H1 (cell line): ENCODE data around the gene STH. TPM values are rescaled to one million over a fixed set of nuclear protein-coding genes. Genes with fewer than 3 reads are reported as not detected.

Experiments used
- CTCF ChIA-PET: fragments of 300-600 bp; sonication (Branson Sonifier 250); formaldehyde crosslinking; loops from one replicate; lab custom pipeline; 2021; ENCODE audit not compliant: partially characterized antibody; lab: Charles Lee
- POLR2A ChIA-PET: fragments of 300-600 bp; sonication (Branson Sonifier 250); formaldehyde crosslinking; loops from one replicate; lab custom pipeline; 2021; ENCODE audit warnings: inconsistent platforms; ENCODE audit not compliant: partially characterized antibody; lab: Charles Lee
- DNase-seq, 2 experiments: peaks; one replicate each; pipeline versions ENCODE4 v3.0.0 to v3.0.0-alpha.2; 2010 to 2022; ENCODE audit warnings: low spot score in 2 of 2, low read depth in 1 of 2, mixed read lengths in 1 of 2
- FAIRE-seq: peaks from 2 replicates; lab custom pipeline; 2011; peaks lifted over from hg19 to GRCh38; lab: Jason Lieb, UNC
- H2AFZ ChIP-seq: 2 replicates; pipeline ENCODE4 v1.8.1; 2012; ENCODE audit warnings: low read length, inconsistent platforms
- H2AK5ac ChIP-seq: 2 replicates; pipeline ENCODE4 v1.6.1; 2013; ENCODE audit warnings: low read depth, low read length
- H2BK120ac ChIP-seq: replicated peaks from 2 replicates; pipeline ENCODE3; 2013; ENCODE audit warnings: low read depth, low read length, inconsistent platforms
- H2BK12ac ChIP-seq: 2 replicates; pipeline ENCODE4 v1.6.1; 2013; ENCODE audit warnings: low read depth, low read length
- H2BK15ac ChIP-seq: 2 replicates; pipeline ENCODE4 v1.6.1; 2013; ENCODE audit warnings: low read length
- H2BK20ac ChIP-seq: 2 replicates; pipeline ENCODE4 v1.6.1; 2013; ENCODE audit warnings: low read length
- H2BK5ac ChIP-seq: 2 replicates; pipeline ENCODE4 v1.6.1; 2013; ENCODE audit warnings: low read depth, low read length
- H3K14ac ChIP-seq: 2 replicates; pipeline ENCODE4 v1.6.1; 2013; ENCODE audit warnings: inconsistent platforms; ENCODE audit not compliant: insufficient read length
- H3K18ac ChIP-seq: 2 replicates; pipeline ENCODE4 v1.6.1; 2013; ENCODE audit warnings: low read length; ENCODE audit errors: extremely low read depth
- H3K23ac ChIP-seq: 2 replicates; pipeline ENCODE4 v1.6.1; 2013; ENCODE audit warnings: inconsistent platforms; ENCODE audit not compliant: insufficient read length
- H3K23me2 ChIP-seq: 2 replicates; pipeline ENCODE4 v1.6.1; 2013; ENCODE audit warnings: low read depth, low read length
- H3K27ac ChIP-seq: 2 replicates; pipeline ENCODE4 v1.6.1; 2011; ENCODE audit warnings: low read depth, low read length, inconsistent platforms
- H3K27me3 ChIP-seq, 4 experiments: replicated peaks in 1 of 4; 1 replicate in 1 of 4; 2 replicates in 3 of 4; pipeline versions ENCODE4 v1.6.1 to v1.8.1; 2011 to 2013; ENCODE audit warnings: low read length in 3 of 4, mild to moderate bottlenecking in 3 of 4, inconsistent platforms in 2 of 4, mixed read lengths in 2 of 4, moderate library complexity in 1 of 4; ENCODE audit not compliant: control insufficient read depth in 3 of 4, insufficient read depth in 3 of 4; ENCODE audit errors: extremely low read depth in 1 of 4
- H3K36me3 ChIP-seq, 4 experiments: 2 replicates each; pipeline versions ENCODE4 v1.6.1 to v1.8.1; 2011 to 2013; ENCODE audit warnings: mild to moderate bottlenecking in 4 of 4, low read length in 3 of 4, moderate library complexity in 2 of 4, control low read depth in 1 of 4, inconsistent platforms in 1 of 4; ENCODE audit not compliant: insufficient read depth in 4 of 4, control insufficient read depth in 2 of 4
- H3K4ac ChIP-seq: replicated peaks from 2 replicates; pipeline ENCODE3; 2013; ENCODE audit warnings: low read length, low read depth, mixed read lengths, inconsistent platforms; ENCODE audit not compliant: insufficient read length
- H3K4me1 ChIP-seq, 4 experiments: replicated peaks in 1 of 4; 1 replicate in 1 of 4; 2 replicates in 3 of 4; pipeline versions ENCODE4 v1.6.1 to v1.8.1; 2011 to 2013; ENCODE audit warnings: low read length in 3 of 4, inconsistent platforms in 2 of 4, mixed read lengths in 1 of 4; ENCODE audit not compliant: insufficient read depth in 4 of 4, control insufficient read depth in 3 of 4
- H3K4me2 ChIP-seq, 2 experiments: 2 replicates each; pipeline versions ENCODE4 v1.6.1 to v1.8.1; 2011 to 2013; ENCODE audit warnings: low read depth in 2 of 2, low read length in 2 of 2, control low read depth in 1 of 2, inconsistent platforms in 1 of 2, mild to moderate bottlenecking in 1 of 2; ENCODE audit not compliant: insufficient read depth in 1 of 2
- H3K4me3 ChIP-seq, 4 experiments: fragments of 200-600, 300-600 bp in 1 of 4; sonication (generic), shearing (Covaris generic), sonication (Bioruptor Twin) in 1 of 4; 2 replicates each; pipeline versions ENCODE4 v1.5.1 to v1.8.1; 2011 to 2016; ENCODE audit warnings: low read length in 4 of 4, low read depth in 3 of 4, control low read depth in 2 of 4, inconsistent platforms in 2 of 4, mild to moderate bottlenecking in 2 of 4, mixed read lengths in 1 of 4, moderate library complexity in 1 of 4; ENCODE audit not compliant: insufficient read depth in 2 of 4; ENCODE audit errors: extremely low read depth in 1 of 4
- H3K56ac ChIP-seq: replicated peaks from 2 replicates; pipeline ENCODE3; 2013; ENCODE audit warnings: low read depth, mild to moderate bottlenecking, mixed read lengths, low read length, inconsistent platforms; ENCODE audit not compliant: insufficient read length
- H3K79me1 ChIP-seq: 2 replicates; pipeline ENCODE4 v1.6.1; 2013; ENCODE audit warnings: low read depth, low read length, control low read depth
- H3K79me2 ChIP-seq, 2 experiments: 2 replicates each; pipeline versions ENCODE4 v1.6.1 to v1.8.1; 2012 to 2013; ENCODE audit warnings: low read length in 2 of 2, mild to moderate bottlenecking in 2 of 2, inconsistent platforms in 1 of 2; ENCODE audit not compliant: insufficient read depth in 2 of 2, control insufficient read depth in 1 of 2
- H3K9ac ChIP-seq, 4 experiments: replicated peaks in 1 of 4; 1 replicate in 1 of 4; 2 replicates in 3 of 4; pipeline versions ENCODE4 v1.6.1 to v1.8.1; 2011 to 2013; ENCODE audit warnings: low read depth in 3 of 4, low read length in 3 of 4, control low read depth in 2 of 4, mild to moderate bottlenecking in 2 of 4, moderate library complexity in 2 of 4, inconsistent platforms in 1 of 4; ENCODE audit errors: extremely low read depth in 1 of 4
- H3K9me3 ChIP-seq, 2 experiments: 2 replicates each; pipeline versions ENCODE4 v1.6.1 to v1.8.1; 2012 to 2013; ENCODE audit warnings: mild to moderate bottlenecking in 2 of 2, moderate library complexity in 2 of 2, control low read depth in 1 of 2, inconsistent platforms in 1 of 2, low read depth in 1 of 2, low read length in 1 of 2, mixed read lengths in 1 of 2; ENCODE audit not compliant: insufficient read depth in 2 of 2
- H4K20me1 ChIP-seq, 2 experiments: replicated peaks in 1 of 2; 2 replicates each; pipeline versions ENCODE3 to v1.8.1; 2011 to 2013; ENCODE audit warnings: inconsistent platforms in 2 of 2, low read length in 2 of 2, mild to moderate bottlenecking in 1 of 2; ENCODE audit not compliant: insufficient read depth in 2 of 2, control insufficient read depth in 1 of 2
- H4K5ac ChIP-seq: 2 replicates; pipeline ENCODE4 v1.6.1; 2013; ENCODE audit warnings: low read length, low read depth, mixed read lengths, inconsistent platforms; ENCODE audit not compliant: insufficient read length
- H4K8ac ChIP-seq: 2 replicates; pipeline ENCODE4 v1.8.0; 2013; ENCODE audit warnings: mild to moderate bottlenecking, moderate library complexity, low read length, inconsistent platforms; ENCODE audit not compliant: insufficient read depth; ENCODE audit errors: extremely low read depth
- H4K91ac ChIP-seq: replicated peaks from 2 replicates; pipeline ENCODE3; 2013; ENCODE audit warnings: low read length, mixed read lengths, inconsistent platforms; ENCODE audit not compliant: insufficient read length
- EZH2 ChIP-seq: fragments of 200-600 bp; sonication (generic); IDR thresholded peaks from 2 replicates; pipeline ENCODE4 v1.7.1; 2012; ENCODE audit warnings: low read depth, mild to moderate bottlenecking, moderate library complexity, low read length, inconsistent platforms; ENCODE audit not compliant: severe bottlenecking
- NANOG ChIP-seq: IDR thresholded peaks from 2 replicates; pipeline ENCODE4 v1.6.1; 2011; ENCODE audit warnings: low read length, low read depth, mild to moderate bottlenecking, inconsistent platforms; ENCODE audit not compliant: insufficient read depth, poor library complexity, severe bottlenecking
- SAP30 ChIP-seq: fragments of 300-600 bp; sonication (generic); IDR thresholded peaks from 2 replicates; pipeline ENCODE4 v1.7.1; 2012; ENCODE audit warnings: low read length, moderate library complexity, mild to moderate bottlenecking, inconsistent platforms; ENCODE audit not compliant: insufficient read depth, insufficient replicate concordance
- TBP ChIP-seq: IDR thresholded peaks from 2 replicates; pipeline ENCODE4 v1.6.1; 2011; ENCODE audit warnings: low read depth, low read length, improper control_type of control experiment
- WGBS, 2 experiments: shearing (Covaris generic) in 1 of 2; methylation state at CpG; one replicate each; pipeline versions ENCODE4 v1.1.6 to v1.1.7; 2013 to 2015; ENCODE audit warnings: low lambda C conversion rate in 2 of 2, mixed read lengths in 2 of 2, inconsistent platforms in 1 of 2, low coverage in 1 of 2, missing lambda C conversion rate in 1 of 2; ENCODE audit not compliant: insufficient replicate concordance in 2 of 2, insufficient coverage in 1 of 2, insufficient read length in 1 of 2; ENCODE audit errors: extremely low coverage in 1 of 2, missing lambda C conversion rate in 1 of 2; 5-methylcytosine and 5-hydroxymethylcytosine counted together
- polyA plus RNA-seq, 7 experiments: library from polyadenylated mRNA; depleted of rRNA in 3 of 7; stranded (reverse) in 5 of 7; unstranded in 2 of 7; fragments of >200 nt in 5 of 7; fragments of 200-250 nt in 2 of 7; gene quantifications; 1 replicate in 5 of 7; 2 replicates in 1 of 7; 4 replicates in 1 of 7; pipeline versions ENCODE4 v1.2.1 to v1.2.3, GENCODE V29; 2011 to 2013; ENCODE audit warnings: missing spikeins in 2 of 7, mixed read lengths in 2 of 7
- total RNA-seq: library from RNA; stranded (reverse); fragmentation: NEBNext Ultra II Directional; extraction: Animal tissue kit (Norgen Biotek cat#: 25700); gene quantifications from 2 replicates; pipeline ENCODE4 v1.2.1, GENCODE V29; 2021

STH gene
- total and polyA plus RNA-seq, 2 of the 8 experiments (the other 6 are each of a cell fraction or from before 2014, with no cell fraction given): not detected

DNA sequence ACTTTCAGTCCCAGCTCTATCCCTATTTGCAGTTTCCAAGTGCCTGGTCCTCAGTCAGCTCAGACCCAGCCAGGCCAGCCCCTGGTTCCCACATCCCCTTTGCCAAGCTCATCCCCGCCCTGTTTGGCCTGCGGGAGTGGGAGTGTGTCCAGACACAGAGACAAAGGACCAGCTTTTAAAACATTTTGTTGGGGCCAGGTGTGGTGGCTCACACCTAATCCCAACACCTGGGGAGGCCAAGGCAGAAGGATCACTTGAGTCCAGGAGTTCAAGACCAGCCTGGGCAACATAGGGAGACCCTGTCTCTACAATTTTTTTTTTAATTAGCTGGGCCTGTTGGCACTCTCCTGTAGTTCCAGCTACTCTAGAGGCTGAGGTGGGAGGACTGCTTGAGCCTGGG is 1.7 kb downstream of the STH start:
- 95% methylated on average over 2 of the region's 2 CpGs; no CpG with 5 or more reads in 1 of the 2 experiments for WGBS, 2 experiments
- CTCF ChIA-PET: interaction anchor here (0.6 to 3.5 kb wide), 14 partner anchors 10 to 358 kb away, joined by 3 to 13 read pairs (median 6); no protein-coding TSS in a partner anchor

More for the DNA sequence above, 1.7 kb downstream of the STH start:
- Histone ChIP-seq H4K5ac (no peak overlapping the region), H2BK120ac (no peak overlapping the region), H2BK20ac (no peak overlapping the region), H3K27me3 (no peaks in the 10 kb centered on the region), H3K4me1 (no peaks in the 10 kb centered on the region; a peak in 1 of 7 replicates), H4K91ac (no peak overlapping the region), H3K23ac (no peak overlapping the region), H2AK5ac (no peak overlapping the region), H4K8ac (no peak overlapping the region), H3K23me2 (no peaks in the 10 kb centered on the region), H2AFZ (no peak overlapping the region), H2BK5ac (no peak overlapping the region), H3K9me3 (no peaks in the 10 kb centered on the region), H4K20me1 (no peaks in the 10 kb centered on the region), H3K36me3 (no peaks in the 10 kb centered on the region), H3K14ac (no peak overlapping the region), H3K4me3 (no peak overlapping the region), H3K27ac (no peak overlapping the region), H2BK12ac (no peak overlapping the region), H3K4me2 (no peak overlapping the region), H3K18ac (no peak overlapping the region), H3K79me2 (no peaks in the 10 kb centered on the region), H3K79me1 (no peaks in the 10 kb centered on the region), H3K56ac (no peak overlapping the region), H3K4ac (no peak overlapping the region), H3K9ac (no peak overlapping the region), H2BK15ac (no peak overlapping the region)
- FAIRE-seq (no peak), DNase-seq (no peak)
- TF ChIP-seq SAP30 (no peak), TBP (no peak), NANOG (no peak), EZH2 (no peak)
- POLR2A ChIA-PET: no interaction called here
